Activated T-helper 2 cell treated with anti-CD3 and anti-CD28 coated beads, Interferon-gamma antibody, Interleukin-2, Interleukin-4, amounts not matched to agents 10 μg/mL and 5 μg/mL and 100 μg/mL, durations not matched to agents 14 hours and 24 hours and 36 hours (primary cell): ENCODE data around the gene RAB5IF. TPM values are rescaled to one million over a fixed set of nuclear protein-coding genes. Genes with fewer than 3 reads are reported as not detected.
A peak's percentile ranks its signal among the peaks of the same experiment; 100 is the strongest.
"Not testable (repeated sequence)": the region's sequence is repeated elsewhere in the genome, so short reads cannot be mapped to it uniquely, and the experiment has no call there.

ENCODE experiments used
- DNase-seq: peaks from one replicate; pipeline ENCODE4 v3.0.0; 2021; ENCODE audit warnings: low spot score
- H3K27ac Mint-ChIP-seq: one replicate; pipeline ENCODE4 v1.8.0; 2021; ENCODE audit warnings: mixed read lengths
- H3K27me3 Mint-ChIP-seq: one replicate; pipeline ENCODE4 v1.8.0; 2021; ENCODE audit warnings: low read depth, mixed read lengths
- H3K36me3 Mint-ChIP-seq: one replicate; pipeline ENCODE4 v1.8.0; 2021; ENCODE audit warnings: low read depth, mixed read lengths
- H3K4me1 Mint-ChIP-seq: one replicate; pipeline ENCODE4 v1.8.0; 2021; ENCODE audit warnings: low read depth, mixed read lengths
- H3K4me3 Mint-ChIP-seq: one replicate; pipeline ENCODE4 v1.8.0; 2021; ENCODE audit warnings: low read depth, mild to moderate bottlenecking, moderate library complexity, mixed read lengths
- H3K9me3 Mint-ChIP-seq: one replicate; pipeline ENCODE4 v1.8.0; 2021; ENCODE audit warnings: mixed read lengths
- intact Hi-C: fragments of 100-400 bp; cut with micrococcal nuclease; formaldehyde crosslinking; loops from one replicate; pipeline ENCODE4 v1.15.1; 2023
- total RNA-seq: library from RNA; stranded (reverse); gene quantifications from 2 replicates; pipeline ENCODE4 v1.2.3, GENCODE V29; 2022

RAB5IF gene
- total RNA-seq, 1 donor from 2014 or later, result 94.5 TPM

DNA sequence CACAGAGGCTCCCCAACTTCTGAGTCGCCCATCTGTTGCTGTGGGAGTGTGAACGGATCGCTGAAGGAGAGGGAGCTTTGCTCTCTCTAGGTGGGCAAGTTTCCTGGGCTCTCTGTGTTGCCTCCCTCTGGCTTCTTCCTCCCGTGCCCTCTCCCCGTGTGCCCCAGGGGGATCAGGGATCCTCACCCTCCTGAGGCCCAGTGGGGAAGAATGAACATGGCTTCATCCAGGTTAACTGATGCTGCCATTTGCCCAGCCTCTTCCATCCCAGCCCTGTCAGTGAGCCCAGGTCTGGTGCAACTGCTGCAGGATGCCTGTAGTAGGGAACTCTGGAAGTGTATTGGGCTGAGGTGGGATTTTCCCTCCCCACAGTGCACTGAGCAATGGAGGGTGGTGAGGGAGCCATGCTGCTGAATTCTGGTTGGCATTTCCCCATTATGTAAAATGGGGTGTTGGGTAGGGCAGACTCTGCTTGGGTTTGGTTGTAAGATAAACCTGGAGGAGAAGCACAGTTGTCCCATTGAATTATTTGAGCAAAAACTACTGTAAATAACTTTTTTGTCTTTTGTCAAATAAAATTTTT lies 12.1 kb upstream of the RAB5IF start:
- Mint-ChIP-seq H3K4me1 (peaks cover 47% of the 10 kb centered on the region), H3K27ac (peak overlapping the region; percentile 62), H3K36me3 (peaks cover 72% of the 10 kb centered on the region), H3K27me3 (no peaks in the 10 kb centered on the region), H3K9me3 (no peaks in the 10 kb centered on the region), H3K4me3 (no peak overlapping the region)
- intact Hi-C loops, result loop anchor here (5.0 kb wide), 2 partner anchors 36 to 126 kb away; no protein-coding TSS in a partner anchor
- DNase-seq, result no peak

DNA sequence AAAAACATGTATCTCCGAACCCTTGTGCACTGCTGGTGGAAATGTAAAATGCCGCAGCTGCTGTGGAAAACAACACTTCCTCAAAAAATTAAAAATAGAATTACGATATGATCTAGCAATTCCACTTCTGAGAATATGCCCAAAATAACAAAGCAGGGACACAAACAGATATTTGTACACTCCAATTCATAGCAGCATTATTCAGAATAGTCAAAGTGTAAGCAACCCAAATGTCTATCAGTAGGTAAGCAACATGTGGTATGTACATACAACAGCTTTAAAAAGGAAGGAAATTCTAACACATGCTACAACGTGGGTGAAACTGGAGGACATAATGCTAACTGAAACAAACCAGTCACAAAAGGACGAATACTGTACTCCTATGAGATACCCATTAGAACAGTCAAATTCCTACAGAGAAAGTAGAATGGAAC lies 5.7 kb upstream of the RAB5IF start:
- Mint-ChIP-seq H3K9me3 (no peaks in the 10 kb centered on the region), H3K36me3 (peaks cover 18% of the 10 kb centered on the region), H3K4me3 (no peak overlapping the region), H3K27ac (peak overlapping the region; percentile 33), H3K4me1 (peaks cover 19% of the 10 kb centered on the region), H3K27me3 (no peaks in the 10 kb centered on the region)
- intact Hi-C loops, result no loop called here
- DNase-seq, result no peak

DNA sequence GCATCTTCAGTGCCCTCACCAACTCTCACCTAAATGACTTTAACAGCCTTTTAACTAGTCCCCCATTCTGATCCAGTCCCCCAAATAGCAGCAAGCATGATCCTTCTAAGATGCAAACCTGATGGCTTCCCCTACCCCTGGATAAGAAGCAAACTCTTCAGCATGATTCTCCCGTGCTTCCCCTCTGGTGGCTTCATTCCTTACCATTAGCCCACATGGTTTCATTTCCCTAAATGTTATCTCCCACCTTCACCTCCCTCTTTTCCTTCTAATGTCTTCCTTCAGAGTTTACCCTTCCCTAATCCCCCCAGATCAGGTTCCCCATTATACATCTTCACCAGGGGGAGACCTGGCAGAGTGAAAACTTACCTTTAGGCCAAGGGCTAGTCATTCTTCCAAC lies 4.0 kb upstream of the RAB5IF start:
- Mint-ChIP-seq H3K9me3 (no peaks in the 10 kb centered on the region), H3K4me1 (peaks cover 15% of the 10 kb centered on the region), H3K27ac (peak overlapping the region; percentile 19), H3K4me3 (no peak overlapping the region), H3K36me3 (peaks cover 12% of the 10 kb centered on the region), H3K27me3 (no peaks in the 10 kb centered on the region)
- intact Hi-C loops, result no loop called here
- DNase-seq, result no peak

DNA sequence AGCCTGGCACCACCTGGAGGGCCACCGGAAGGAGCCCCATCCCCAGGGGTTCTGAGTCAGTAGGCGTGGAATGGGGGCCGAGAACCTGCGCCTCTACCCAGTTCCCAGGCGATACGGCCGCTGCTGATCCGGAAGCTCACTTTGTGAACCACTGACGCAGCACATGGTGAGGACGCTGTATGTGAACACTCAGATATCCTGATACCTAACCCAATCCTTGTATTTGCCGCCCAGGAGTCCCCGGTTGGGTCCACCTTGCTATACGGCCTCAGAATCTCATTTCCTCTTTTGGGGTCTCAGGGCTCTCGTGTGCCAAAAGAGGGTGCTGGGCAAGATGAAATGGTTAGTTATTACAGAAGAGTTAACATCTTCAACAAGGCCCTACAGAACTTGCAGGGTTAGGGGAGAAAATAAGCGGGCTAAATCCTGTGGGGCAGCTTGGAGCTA lies 604 bp upstream of the RAB5IF start:
- Mint-ChIP-seq H3K4me3 (peak overlapping the region; percentile 99), H3K27me3 (no peaks in the 10 kb centered on the region), H3K4me1 (peaks cover 24% of the 10 kb centered on the region), H3K36me3 (peaks cover 39% of the 10 kb centered on the region), H3K27ac (peak overlapping the region; percentile 95), H3K9me3 (no peaks in the 10 kb centered on the region)
- DNase-seq, result peak; percentile 48
- intact Hi-C loops, result loop anchor here (1.0 to 5.0 kb wide), 4 partner anchors 10 to 48 kb away; partner anchors contain the start of gene TGIF2

DNA sequence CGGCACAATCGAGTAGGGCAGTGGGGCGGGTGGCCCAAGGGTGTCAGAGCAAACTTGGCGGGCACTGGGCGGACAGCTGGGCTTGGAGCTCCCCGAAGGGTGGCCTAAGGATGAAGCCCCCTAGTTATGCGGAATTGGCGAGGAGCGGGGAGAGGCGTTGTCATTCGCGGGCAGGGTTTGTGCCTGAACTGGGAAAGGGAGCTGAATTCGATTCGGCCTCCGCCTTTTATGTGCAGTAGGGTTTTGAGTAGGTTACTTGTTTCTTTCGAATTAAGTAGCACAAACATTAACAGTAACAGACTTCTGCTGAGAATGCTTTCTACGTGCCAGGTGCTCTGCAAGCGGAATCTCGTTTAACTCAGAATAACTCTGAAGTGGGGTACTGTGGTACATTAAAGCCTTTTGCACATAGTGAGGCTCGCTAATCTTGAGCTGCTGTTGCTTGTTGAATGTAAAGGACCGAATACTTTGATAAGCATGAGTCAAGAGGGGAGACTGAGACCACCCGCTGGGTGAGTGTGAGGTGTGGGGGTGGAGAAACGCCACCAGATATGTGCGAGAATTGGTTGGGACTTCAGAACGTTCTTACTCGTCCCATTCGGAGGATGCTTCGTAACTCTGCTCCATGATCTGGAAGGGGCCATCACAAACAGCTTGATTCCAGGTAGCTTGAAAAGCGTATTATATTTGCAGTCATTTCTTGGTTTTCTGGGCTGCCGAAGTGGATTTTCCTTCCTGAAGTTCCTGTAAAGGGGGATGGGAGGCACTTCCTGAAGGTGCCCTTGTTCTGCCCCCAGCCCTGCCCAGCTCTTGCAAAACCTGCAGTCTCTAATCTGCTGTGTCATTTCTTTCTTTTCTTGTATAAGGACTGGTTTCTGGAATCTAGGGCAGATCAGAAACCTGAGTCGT lies 833 bp downstream of the RAB5IF start:
- no peaks in the 10 kb centered on the region for H3K9me3 Mint-ChIP-seq
- peak overlapping the region; percentile 91 for H3K27ac Mint-ChIP-seq
- no peak for DNase-seq
- intact Hi-C loops, result loop anchor here (5.0 kb wide), 1 partner anchor 49 kb away; no protein-coding TSS in a partner anchor
- H3K4me3 Mint-ChIP-seq, result peak overlapping the region; percentile 99
- peaks cover 20% of the 10 kb centered on the region for H3K4me1 Mint-ChIP-seq
- H3K36me3 Mint-ChIP-seq, result peaks cover 52% of the 10 kb centered on the region
- H3K27me3 Mint-ChIP-seq, result no peaks in the 10 kb centered on the region

DNA sequence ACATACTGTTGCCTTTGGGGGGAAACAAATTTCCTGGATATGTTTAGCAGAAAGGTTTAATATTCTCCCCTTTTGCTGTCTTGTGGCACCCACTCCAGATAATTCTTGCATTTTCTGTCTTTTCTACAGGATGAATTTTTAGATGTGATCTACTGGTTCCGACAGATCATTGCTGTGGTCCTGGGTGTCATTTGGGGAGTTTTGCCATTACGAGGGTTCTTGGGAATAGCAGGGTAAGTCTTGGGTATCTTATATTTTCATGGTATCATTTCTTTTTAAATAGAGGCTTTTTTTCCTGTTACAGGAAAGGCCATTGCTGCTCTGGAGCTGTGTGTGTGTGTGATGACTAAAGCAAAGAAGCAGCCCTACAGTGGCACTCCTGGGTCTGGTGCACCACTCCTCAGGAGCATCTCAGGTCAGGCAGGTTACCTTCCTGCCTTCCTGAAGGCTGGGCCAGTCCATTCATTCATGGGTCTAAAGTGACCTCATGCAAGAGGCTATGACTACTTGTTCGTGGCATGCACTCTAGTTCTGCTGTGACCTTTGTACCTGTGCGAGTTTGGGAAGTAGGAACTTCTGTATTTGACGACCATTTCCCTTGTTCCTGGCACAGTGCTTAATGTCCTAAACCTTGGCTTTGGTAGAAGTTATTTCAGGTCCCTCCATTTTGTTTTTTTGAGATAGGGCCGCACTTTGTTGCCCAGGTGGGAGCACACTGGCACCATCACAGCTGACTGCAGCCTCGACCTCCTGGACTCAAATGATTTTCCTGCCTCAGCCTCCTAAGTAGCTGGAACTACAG lies 2.2 kb downstream of the RAB5IF start:
- H3K27ac Mint-ChIP-seq, result peak overlapping the region; percentile 60
- no peaks in the 10 kb centered on the region for H3K9me3 Mint-ChIP-seq
- H3K27me3 Mint-ChIP-seq, result no peaks in the 10 kb centered on the region

DNA sequence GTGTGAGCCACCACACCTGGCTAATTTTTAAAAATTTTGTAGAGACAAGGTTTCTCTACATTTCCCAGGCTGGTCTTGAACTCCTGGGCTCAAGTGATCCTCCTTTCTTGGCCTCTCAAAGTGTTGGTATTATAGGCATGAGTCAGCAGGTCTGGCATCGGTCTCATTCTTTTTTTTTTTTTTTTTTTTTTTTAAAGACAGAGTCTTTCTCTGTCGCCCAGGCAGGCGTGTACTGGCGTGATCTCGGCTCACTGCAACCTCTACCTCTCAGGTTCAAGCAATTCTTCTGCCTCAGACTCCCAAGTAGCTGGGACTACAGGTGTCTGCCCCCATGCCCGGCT lies 2.8 kb downstream of the RAB5IF start:
- H3K36me3 Mint-ChIP-seq, result peaks cover 68% of the 10 kb centered on the region
- H3K27ac Mint-ChIP-seq, result not testable (repeated sequence)

More for the DNA sequence above, 2.2 kb downstream of the RAB5IF start:
- intact Hi-C loops, result loop anchor here (5.0 kb wide), 1 partner anchor 50 kb away; no protein-coding TSS in a partner anchor
- Mint-ChIP-seq H3K4me1 (peaks cover 19% of the 10 kb centered on the region), H3K36me3 (peaks cover 62% of the 10 kb centered on the region), H3K4me3 (peak overlapping the region; percentile 99)
- no peak for DNase-seq

DNA sequence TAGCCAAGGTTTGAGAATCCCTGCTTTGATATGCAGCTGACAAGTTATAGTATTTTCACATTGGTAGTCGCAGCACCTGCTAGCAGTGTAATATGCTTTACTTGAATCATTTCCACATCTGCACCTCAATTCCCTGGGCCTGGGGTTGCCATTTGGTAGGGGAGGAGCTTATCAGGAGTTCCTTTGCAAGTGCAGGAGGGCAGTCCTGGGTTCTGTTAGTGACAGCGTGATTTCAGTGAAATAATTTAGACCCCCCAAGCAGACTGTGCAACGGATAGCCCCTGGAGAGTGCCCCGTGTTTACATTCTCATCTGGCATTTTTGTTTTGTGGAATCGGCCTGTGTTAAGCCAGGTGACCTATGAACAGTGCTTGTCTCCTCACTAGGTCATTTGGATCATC lies 6.0 kb downstream of the RAB5IF start:
- H3K4me3 Mint-ChIP-seq, result no peak overlapping the region
- peaks cover 13% of the 10 kb centered on the region for H3K4me1 Mint-ChIP-seq
- no peak overlapping the region for H3K27ac Mint-ChIP-seq
- H3K36me3 Mint-ChIP-seq, result peaks cover 85% of the 10 kb centered on the region
- no peaks in the 10 kb centered on the region for H3K27me3 Mint-ChIP-seq
- no peaks in the 10 kb centered on the region for H3K9me3 Mint-ChIP-seq
- intact Hi-C loops, result loop anchor here (2.0 kb wide), 1 partner anchor 117 kb away; no protein-coding TSS in a partner anchor
- DNase-seq, result no peak

More for the DNA sequence above, 2.8 kb downstream of the RAB5IF start:
- H3K27me3 Mint-ChIP-seq, H3K4me3 Mint-ChIP-seq, DNase-seq, H3K9me3 Mint-ChIP-seq: not testable (repeated sequence)
- intact Hi-C loops, result loop anchor here (5.0 kb wide), 1 partner anchor 51 kb away; no protein-coding TSS in a partner anchor
- peaks cover 19% of the 10 kb centered on the region for H3K4me1 Mint-ChIP-seq

DNA sequence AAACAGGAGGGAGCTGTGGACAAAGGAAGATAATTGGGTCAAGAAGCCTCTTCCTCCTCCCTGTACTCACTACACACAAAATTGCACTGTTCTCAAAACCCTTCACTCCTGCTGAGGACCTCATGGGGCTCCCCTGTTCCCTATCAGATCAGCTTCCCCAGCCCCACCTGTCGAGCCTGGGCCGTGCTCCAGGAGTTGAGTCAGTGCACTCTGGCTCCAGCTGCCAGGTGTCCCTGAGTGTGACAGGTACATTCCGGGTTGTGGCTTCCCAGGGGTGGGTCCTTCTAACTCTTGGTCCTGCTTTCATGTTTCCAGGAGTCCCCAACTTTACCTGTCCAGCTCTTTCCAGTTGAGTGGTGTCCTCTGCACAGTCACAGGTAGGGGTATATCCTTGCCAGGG lies 8.4 kb downstream of the RAB5IF start:
- Mint-ChIP-seq H3K36me3 (peaks cover 68% of the 10 kb centered on the region), H3K9me3 (no peaks in the 10 kb centered on the region)

GRCh38 chr20:36614781-36615557 lies 9.4 kb downstream of the RAB5IF start:
- H3K4me3 Mint-ChIP-seq, result no peak overlapping the region
- peaks cover 59% of the 10 kb centered on the region for H3K36me3 Mint-ChIP-seq
- no peaks in the 10 kb centered on the region for H3K9me3 Mint-ChIP-seq
- H3K27me3 Mint-ChIP-seq, result no peaks in the 10 kb centered on the region
- H3K4me1 Mint-ChIP-seq, result peaks cover 3% of the 10 kb centered on the region
- H3K27ac Mint-ChIP-seq, result no peak overlapping the region
- intact Hi-C loops, result no loop called here
- DNase-seq, result no peak

More for the DNA sequence above, 8.4 kb downstream of the RAB5IF start:
- Mint-ChIP-seq H3K4me1 (peaks cover 3% of the 10 kb centered on the region), H3K27ac (no peak overlapping the region), H3K4me3 (no peak overlapping the region), H3K27me3 (no peaks in the 10 kb centered on the region)
- DNase-seq, result no peak
- intact Hi-C loops, result loop anchor here (2.0 kb wide), 1 partner anchor 115 kb away; no protein-coding TSS in a partner anchor

DNA sequence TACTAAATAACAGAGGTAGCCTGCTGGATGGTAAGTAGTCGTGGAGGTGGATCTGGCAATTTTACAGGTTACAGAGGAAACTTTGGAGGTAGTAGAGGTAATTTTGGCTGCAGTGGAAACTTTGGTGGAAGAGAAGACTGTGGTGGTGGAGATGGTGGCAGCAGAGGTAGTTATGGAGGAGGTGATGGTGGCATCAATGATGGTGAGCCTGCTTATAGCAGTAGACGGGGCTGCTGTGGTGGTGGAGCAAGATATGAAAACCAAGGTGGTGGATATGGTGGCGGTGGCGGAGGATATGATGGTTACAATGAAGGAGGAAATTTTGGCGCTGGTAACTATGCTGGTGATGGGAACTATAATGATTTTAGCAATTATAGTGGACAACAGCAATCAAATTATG lies 15.3 kb downstream of the RAB5IF start:
- no peak for DNase-seq
- Mint-ChIP-seq H3K36me3 (peaks cover 35% of the 10 kb centered on the region), H3K9me3 (no peaks in the 10 kb centered on the region), H3K27ac (no peak overlapping the region), H3K4me1 (peaks cover 7% of the 10 kb centered on the region), H3K27me3 (no peaks in the 10 kb centered on the region), H3K4me3 (no peak overlapping the region)
- intact Hi-C loops, result no loop called here

DNA sequence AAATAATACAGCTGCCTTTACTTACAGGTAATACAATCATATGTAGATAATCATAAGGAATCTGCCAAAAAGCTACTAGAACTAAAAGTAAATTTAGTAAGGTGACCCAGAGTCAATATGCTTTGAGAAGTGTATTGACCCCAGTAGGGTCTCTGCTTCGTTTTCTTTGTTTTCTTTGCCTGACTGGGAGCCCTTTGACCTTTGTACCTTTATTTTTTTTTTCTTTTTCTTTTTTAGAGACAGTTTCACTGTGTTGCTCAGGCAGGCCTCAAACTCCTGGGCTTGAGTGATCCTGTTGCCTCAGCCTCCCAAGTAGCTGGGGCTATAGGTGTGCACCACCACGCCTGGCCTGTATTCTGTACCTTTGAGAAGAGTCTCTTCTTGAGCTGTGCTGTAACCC lies 17.9 kb downstream of the RAB5IF start:
- H3K36me3 Mint-ChIP-seq, result peaks cover 52% of the 10 kb centered on the region
- peaks cover 12% of the 10 kb centered on the region for H3K4me1 Mint-ChIP-seq
- H3K4me3 Mint-ChIP-seq, result no peak overlapping the region
- H3K9me3 Mint-ChIP-seq, result no peaks in the 10 kb centered on the region
- no peak for DNase-seq
- H3K27ac Mint-ChIP-seq, result peak overlapping the region; percentile 52
- H3K27me3 Mint-ChIP-seq, result no peaks in the 10 kb centered on the region
- intact Hi-C loops, result no loop called here
